Stimulated activated CD4-positive, alpha-beta T cell treated with anti-CD3 and anti-CD28 coated beads, TNF-alpha, amount 100 ng/mL, for 1 hour (primary cell): ENCODE results near the gene MARCKS.
"Not testable (repeated sequence)": the region's sequence is repeated elsewhere in the genome, so short reads cannot be mapped to it uniquely, and the experiment has no call there.

ENCODE experiments used
- DNase-seq, 3 donors: peaks; one replicate each; pipeline ENCODE4 v3.0.0-alpha.2; 2020; ENCODE audit warnings: low read depth in 3 of 3, low spot score in 1 of 3

Gene MARCKS

DNA sequence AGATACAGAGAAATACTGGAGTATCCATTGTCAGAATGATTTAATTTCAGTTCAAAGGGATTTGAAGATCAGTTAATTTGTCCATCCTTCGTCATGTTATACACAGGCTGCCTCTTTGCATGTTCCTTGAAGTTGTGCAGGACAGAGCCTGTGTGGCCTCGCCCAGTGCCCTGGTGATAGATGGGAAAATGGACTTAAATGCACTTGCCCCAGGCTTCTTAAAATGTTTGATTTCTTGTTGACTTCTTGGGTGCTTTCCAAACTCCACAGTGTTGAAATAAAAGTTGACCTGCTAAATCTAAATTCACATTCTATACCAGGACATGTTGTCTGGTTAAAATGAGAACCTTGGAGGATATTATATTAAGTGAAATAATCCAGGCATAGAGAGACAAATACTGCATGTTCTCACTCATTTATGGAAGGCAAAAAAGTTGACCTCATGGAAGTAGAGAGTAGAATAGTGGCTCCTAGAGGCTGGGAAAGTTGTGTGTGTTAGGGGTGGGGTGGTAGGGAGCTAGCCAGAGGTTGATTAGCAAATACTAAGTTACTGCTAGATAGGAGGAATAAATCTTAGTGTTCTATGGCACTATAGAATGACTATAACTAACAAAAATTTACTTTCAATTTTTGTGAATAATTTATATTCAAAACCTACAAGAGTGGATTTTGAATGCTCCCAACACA lies 25.3 kb downstream of the MARCKS start:
- DNase-seq = no peak

DNA sequence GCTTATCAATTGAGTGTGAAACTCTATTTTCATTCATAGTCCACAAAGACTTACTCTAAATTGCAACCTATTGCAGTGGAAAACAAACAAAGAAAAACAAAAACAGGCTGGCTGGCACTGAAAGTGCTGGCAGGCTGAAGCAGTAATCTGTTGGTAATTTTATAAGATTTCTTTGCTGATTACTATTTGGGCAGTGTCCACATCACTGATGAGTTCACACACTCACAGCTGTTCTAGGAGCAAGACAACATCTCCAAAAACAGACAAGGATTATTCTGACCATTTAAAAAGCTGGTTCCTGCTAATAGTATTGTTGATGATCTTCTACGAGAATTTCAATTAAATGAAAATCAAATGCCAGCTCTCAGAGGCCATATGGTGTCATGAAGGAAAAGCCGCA lies 26.9 kb downstream of the MARCKS start:
- no peak for DNase-seq

DNA sequence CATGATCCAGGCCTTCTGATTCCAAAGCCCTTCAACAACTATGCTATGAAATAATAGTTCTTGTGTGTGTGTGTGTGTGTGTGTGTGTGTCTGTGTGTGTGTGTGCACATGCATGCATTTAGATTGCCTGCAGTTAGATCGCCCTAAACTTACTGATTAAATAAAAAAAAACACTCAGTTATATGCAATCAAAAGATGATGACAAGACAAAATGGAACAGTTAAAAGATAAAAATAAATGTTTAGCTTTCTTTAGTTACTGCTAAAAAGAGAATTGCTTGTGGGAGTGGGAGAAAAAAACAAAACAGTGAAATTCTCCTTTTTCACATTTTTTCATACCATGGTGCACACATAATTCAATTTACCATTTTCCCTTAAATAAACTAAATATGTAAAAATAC lies 29.4 kb downstream of the MARCKS start:
- DNase-seq = no peak

DNA sequence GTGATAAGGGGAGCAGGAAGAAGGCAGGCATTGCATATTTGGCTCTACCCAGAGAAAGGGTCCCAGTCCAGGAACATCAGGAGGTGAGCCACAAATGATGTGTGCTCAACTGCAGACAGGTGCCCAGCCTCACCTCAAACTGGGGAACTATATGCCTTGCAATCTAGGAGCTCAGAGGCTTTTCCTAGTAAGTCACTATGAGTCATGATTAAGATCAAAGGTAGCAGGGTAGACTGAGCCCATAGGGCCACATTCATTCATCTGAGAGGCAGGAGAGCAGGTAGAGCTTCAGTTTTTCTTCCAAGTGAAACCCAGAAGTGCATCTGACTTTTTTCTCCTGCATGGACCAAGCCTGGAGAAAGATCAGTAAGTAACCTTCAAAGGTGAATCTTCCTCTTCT lies 31.3 kb downstream of the MARCKS start:
- DNase-seq = no peak

DNA sequence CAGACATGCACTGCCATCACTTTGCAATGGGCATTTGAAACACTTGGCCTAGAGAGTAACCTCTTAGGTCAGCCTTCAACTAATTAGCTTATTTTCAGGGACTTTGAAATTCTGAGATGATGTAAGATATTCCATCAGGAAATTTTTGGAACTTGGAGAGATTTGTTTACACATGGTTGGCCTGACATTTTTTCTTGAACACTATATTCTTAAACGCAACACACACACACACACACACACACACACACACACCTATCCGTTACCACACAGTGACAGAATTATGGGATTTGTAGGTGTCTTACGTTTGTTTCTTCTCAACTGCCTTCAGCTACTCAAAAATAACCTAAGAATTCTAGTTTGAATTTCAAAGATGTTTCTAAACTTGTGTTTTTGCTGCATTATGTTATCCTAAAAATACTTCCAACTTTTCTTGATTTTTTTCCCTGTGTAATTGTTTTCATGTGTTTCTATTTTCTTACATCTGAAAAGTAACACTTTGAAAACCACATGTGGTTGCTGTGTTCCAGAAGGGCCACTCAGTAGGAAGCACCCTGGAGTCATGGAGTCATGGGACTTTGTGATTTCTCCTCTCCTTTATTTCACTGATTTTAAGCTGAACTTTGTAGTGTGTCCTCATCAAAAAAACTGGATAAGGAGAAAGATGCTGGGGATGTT lies 31.9 kb downstream of the MARCKS start:
- DNase-seq = no peak

DNA sequence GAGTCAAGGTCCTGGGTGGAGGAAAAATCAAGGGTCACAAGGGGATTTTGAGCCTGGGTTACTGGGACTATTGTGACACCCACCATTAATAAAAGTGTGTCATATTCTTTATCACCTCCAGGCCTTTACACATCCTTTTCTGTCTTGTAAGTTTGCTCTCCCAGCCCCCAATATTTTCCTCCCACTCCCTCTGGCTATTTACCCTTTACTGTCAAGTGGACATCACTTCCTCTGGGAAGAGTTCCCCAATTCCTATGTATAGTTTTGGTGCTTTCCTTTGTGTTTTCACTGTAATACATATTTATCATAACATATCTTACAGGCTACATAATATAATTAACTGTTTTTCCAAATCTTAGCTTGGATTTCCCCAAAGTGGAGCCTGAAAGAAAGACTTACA lies 36.3 kb downstream of the MARCKS start:
- no peak for DNase-seq

DNA sequence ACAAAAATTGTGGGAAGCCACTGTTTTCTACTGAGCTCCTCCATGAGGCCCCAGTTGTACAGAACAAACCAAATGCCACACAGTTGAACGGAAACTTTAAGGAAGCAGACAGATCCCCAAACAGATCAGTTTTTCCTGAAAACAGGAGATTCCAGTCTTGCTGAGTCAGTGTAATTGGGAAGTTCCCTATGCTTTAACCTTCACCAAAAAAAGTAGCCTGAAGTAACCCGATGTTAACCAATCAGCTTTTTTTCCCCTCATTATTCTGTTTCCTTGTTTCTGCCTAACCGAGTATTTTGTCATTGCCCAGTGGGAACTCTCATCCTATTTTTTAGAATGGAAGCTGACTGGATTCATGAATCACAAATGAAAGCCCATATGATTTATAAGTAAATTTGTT lies 36.7 kb downstream of the MARCKS start:
- DNase-seq = no peak

DNA sequence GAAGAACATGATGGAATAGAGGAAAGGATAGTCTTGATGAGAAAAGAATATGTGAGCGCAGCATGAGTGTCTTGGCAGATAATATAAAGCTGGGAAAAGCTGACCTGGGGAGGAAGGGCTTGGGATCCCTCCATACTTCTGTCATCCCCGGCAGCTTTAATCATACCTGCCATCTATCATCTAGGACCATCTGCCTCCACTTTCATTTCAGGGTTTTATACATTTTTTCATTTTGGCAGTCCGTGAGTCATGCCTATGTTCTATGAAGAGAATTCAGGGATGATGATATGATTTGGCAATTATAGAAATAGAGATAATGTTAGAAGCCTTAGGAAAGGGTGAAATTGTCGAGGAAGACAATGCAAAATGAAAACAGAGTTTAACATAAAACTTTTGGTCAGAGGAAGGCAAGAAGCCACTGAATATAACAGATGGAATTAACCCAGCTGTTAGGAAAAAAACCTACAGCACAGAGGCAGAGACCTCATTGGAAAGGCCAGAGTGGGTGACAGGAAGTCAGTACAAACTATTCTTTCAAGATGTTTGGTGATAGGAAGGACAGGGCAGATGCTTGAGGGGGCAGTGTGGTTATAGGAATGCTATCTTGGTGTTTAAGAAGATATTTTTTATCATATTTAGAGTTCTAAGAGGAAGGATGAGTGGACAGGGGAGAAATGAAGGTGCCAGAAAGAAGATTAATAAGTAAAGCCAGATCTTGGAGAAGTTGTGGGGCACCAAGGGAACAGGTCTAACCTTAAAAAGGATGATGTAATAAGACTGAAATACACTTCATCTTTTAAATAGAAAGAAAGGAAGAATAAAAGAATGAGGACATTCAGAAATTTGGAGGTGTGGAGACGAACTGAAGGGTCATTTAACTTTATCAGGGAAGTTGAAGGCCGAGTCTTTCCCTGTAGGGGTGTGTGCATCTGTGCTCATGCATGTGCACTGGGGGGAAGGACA lies 37.8 kb downstream of the MARCKS start:
- DNase-seq = no peak

DNA sequence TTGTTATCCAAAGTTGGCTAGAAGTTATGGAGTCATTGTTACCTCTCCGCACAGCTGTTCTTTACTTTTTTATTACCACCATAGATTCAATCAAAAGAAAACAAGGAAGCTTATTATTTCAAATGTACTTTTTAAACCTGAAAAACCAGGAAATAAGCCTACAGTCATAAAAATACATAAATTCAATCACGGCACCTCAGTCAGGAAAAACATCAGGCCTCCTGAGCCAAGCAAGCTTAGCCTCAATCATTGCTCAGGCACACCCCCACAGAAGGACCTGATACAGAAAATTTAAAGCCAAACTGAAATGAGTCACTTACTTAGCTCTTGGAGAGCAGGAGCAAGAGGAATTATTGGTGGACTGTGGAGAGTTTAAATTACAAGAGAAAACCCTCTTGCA lies 44.3 kb downstream of the MARCKS start:
- no peak for DNase-seq

DNA sequence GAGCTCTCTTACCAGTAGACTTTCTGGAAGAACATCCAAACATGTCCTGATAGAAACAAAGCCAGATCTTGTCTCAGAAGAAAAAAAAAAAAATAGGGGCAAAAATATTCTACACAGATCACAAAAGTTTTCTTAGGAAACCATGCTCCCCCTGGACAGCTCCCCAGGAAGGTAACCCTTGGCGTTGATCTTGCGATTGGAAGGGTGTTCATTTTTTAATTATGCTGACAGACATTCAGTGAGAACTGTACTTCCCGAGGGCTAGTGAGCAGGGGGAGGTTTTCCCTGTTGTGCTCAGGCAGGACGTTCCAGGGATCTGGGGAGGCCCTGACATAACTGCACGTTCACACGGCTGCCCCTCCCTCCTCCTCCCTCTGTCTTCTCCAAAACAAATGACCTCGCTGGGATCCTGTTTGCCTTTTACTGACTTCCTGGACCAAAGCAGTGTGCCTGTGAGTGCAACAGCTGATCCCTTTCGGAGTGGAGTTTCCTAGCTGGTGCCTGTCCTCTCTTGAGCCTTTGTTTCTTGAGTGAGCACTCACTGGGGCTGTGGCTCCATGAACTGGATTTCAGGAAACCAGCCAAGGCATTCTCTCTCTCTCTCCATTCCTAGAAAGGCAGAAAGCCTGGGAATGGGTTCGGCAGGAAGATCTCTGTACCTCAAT lies 46.7 kb downstream of the MARCKS start:
- DNase-seq = no peak

DNA sequence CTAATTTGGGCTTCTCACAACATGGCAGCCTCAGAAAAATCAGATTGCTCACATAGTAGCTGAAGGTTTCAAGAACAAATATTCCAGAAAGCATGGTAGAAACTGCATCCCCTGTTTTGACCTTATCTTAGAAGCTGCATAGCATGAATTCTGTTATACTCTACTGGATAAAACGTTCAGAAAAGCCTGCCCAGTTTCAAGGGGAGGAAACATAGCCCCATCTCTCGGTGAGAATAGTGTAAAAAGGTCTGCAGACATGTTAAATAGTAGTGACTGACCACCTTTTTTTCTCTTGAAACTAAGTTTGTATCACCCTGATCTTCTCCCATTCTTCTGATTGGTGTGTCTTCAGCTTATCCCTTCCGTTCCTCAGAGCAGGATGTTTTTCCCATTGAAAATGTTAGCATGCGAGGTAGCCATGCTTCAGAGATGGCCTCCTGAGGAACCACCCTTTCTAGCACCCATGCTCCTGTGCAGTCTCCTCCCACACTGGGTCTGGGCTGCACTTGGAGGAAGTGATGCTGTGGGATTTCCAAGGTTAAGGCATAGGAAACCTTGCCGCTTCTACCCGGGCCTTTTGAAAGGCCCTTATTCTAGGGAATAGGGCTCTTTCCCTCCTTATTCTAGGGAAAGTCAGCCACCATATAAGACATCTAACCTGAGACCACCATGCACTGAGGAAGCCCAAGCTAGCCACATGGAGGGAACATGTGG lies 50.1 kb downstream of the MARCKS start:
- DNase-seq = no peak

DNA sequence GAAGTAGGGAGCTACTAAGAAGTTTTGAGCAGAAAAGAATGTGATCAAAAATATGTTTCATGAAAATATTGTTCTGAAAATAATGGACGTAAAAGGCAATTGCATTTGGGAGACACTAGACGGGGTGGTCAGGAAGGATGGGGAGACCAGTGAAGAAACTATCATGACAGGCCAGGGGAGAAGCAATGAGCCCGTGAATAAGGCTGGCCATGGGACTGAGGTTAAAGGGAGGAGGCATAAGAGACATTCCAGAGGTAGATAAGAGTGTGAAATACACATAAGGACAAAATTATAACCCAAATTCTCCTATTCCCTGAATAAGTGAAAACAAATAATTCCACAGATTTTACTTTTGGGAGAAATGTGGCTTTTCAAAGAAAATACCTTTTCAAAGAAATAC lies 51.7 kb downstream of the MARCKS start:
- no peak for DNase-seq

DNA sequence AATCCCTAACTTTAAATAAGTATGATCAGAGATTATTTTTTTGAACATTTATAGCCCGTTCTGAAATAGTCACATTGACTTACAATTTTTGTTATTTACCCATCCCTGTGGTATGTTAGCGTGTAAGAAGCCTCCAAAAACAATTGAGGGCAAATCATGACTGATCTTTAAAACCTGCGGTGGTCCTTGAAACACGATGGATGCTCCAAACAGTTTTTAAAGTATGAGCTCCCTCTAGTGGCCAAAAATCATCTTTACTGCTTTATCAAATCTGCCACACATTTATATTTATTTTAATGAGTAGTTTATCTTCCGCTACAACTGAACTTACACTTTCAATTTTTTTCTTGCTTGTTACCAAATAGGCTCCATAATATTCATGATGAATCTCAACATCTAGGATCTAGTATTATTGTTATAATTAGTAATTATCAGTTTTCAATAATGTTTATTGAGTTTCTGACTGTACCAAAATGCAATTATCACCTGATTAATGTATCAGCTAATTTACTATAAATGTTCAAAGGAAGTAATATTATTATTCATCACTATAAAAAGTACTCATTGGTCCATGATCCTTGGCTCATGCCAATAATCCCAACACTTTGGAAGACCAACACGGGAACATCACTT lies 52.2 kb downstream of the MARCKS start:
- DNase-seq = no peak

DNA sequence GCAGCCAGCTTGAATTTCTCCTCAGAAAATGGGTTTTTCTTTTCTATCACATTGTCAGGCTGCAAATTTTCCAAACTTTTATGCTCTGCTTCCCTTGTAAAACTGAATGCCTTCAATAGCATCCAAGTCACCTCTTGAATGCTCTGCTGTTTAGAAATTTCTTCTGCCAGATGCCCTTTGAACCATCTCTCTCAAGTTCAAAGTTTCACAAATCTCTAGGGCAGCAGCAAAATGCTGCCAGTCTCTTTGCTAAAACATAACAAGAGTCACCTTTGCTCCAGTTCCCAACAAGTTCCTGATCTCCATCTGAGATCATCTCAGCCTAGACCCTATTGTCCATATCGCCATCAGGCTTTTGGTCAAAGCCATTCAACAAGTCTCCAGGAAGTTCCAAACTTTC lies 53.1 kb downstream of the MARCKS start:
- DNase-seq = not testable (repeated sequence)
